Pancreas (tissue), 10 donors: Measurements from ENCODE around the gene PARD6A. TPM values are rescaled to one million over a fixed set of nuclear protein-coding genes. Genes with fewer than 3 reads are reported as not detected.

Source experiments
- ATAC-seq, 4 donors: fragments of 200-7000 bp; cut with Tn5 transposase; one replicate each; pipeline versions ENCODE4 v1.8.0 to v1.9.1; 2020; ENCODE audit warnings: mild to moderate bottlenecking in 4 of 4, moderate library complexity in 4 of 4
- DNase-seq, 6 donors: peaks; one replicate each; pipeline ENCODE4 v3.0.0-alpha.2; 2020
- FAIRE-seq: peaks from 2 replicates; lab custom pipeline; 2012; peaks lifted over from hg19 to GRCh38; lab: Jason Lieb, UNC
- H3K27ac ChIP-seq, 4 donors: fragments of 200-600 bp; sonication (generic); 1 replicate in 3 of 4; 2 replicates in 1 of 4; pipeline versions ENCODE4 v1.5.0 to v1.8.0; 2020
- H3K27me3 ChIP-seq, 4 donors: fragments of 200-600 bp; one replicate each; pipeline ENCODE4 v1.8.0; 2021
- H3K36me3 ChIP-seq, 3 donors: fragments of 200-600 bp; sonication (generic) in 1 of 3; one replicate each; pipeline versions ENCODE4 v1.5.0 to v1.8.0; 2020 to 2021
- H3K4me1 ChIP-seq, 3 donors: fragments of 200-600 bp; one replicate each; pipeline ENCODE4 v1.8.0; 2021
- H3K4me3 ChIP-seq, 4 donors: fragments of 200-600 bp; sonication (generic) in 2 of 4; one replicate each; pipeline versions ENCODE4 v1.5.0 to v1.8.0; 2020 to 2021
- H3K9me3 ChIP-seq, 4 donors: fragments of 200-600 bp; one replicate each; pipeline ENCODE4 v1.8.0; 2021
- WGBS, 2 donors: extraction: QIAGEN DNeasy Blood & Tissue Kit; methylation state at CpG; one replicate each; pipeline ENCODE4 v1.1.7; 2013; 5-methylcytosine and 5-hydroxymethylcytosine counted together
- intact Hi-C, 3 donors: fragments of 100-400 bp; cut with DNase I; formaldehyde crosslinking; loops; one replicate each; pipeline versions ENCODE4 v1.11.1 to v1.14.2; 2022
- polyA plus RNA-seq, 2 donors: library from polyadenylated mRNA; stranded (reverse); fragments of 200-250 nt; gene quantifications; one replicate each; pipeline ENCODE4 v1.2.3, GENCODE V29; 2013
- total RNA-seq, 6 donors: library from RNA; stranded (reverse); fragmentation: NEBNext Ultra II Directional in 4 of 6; extraction: Animal tissue kit (Norgen Biotek cat#: 25700) in 4 of 6; gene quantifications; one replicate each; pipeline versions ENCODE4 v1.2.1 to v1.2.4, GENCODE V29; 2021 to 2023
- TF ChIP-seq, protein P1 (sequence below), 4 donors: fragments of 200-600 bp; sonication (generic) in 3 of 4; IDR thresholded peaks; one replicate each; pipeline versions ENCODE4 v1.5.0 to v1.8.0; 2021; ENCODE audit warnings: antibody characterized with exemption in 4 of 4
- donor health status: healthy with polysubstance abuse.
- donor health status: DM: no; HTN: no; CAD: no; lungs with moderate emphysema.
- donor health status: DM: no; HTN: no; CAD: no.
- donor health status: control.
- donor health status: control.
- donor health status: Bipolar disorder and iron deficiency.
- donor health status: DM: yes; HTN: yes; CAD: no.
- donor health status: DM: no; HTN: no; CAD: no.
- donor health status: DM: no; HTN: no; CAD: no.
- donor health status: DM: yes; HTN: yes; CAD: no.

Gene PARD6A, protein sequence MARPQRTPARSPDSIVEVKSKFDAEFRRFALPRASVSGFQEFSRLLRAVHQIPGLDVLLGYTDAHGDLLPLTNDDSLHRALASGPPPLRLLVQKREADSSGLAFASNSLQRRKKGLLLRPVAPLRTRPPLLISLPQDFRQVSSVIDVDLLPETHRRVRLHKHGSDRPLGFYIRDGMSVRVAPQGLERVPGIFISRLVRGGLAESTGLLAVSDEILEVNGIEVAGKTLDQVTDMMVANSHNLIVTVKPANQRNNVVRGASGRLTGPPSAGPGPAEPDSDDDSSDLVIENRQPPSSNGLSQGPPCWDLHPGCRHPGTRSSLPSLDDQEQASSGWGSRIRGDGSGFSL
- total RNA-seq (10 to 100 TPM in 4 of 6 donors, 1 to 10 TPM in 2; 8.6 to 18.2 (median 15.7) TPM), polyA plus RNA-seq (10 to 100 TPM; 11.6 to 14.3 TPM)

GRCh38 chr16:67660564-67661028, at the start of gene PARD6A:
TSS of gene PARD6A (plus strand) at chr16:67660960. CDS start at chr16:67661039, 79 bp downstream.
- Histone ChIP-seq H3K4me1 (peaks cover 23 to 33% (median 31%) of the 10 kb centered on the region in 3 donors), H3K27ac (peak within 1 kb of the TSS; percentile 75 to 95 (median 85)), H3K36me3 (no peaks in the 10 kb centered on the region), H3K9me3 (no peaks in the 10 kb centered on the region), H3K27me3 (no peaks in the 10 kb centered on the region), H3K4me3 (peak within 1 kb of the TSS; percentile 78 to 89 (median 82))
- intact Hi-C loops: loop anchor here in 1 of 3 donors (10.0 kb wide), 1 partner anchor 136 kb away; the partner anchor contains the start of gene RIPOR1
- TF ChIP-seq, protein P1, sequence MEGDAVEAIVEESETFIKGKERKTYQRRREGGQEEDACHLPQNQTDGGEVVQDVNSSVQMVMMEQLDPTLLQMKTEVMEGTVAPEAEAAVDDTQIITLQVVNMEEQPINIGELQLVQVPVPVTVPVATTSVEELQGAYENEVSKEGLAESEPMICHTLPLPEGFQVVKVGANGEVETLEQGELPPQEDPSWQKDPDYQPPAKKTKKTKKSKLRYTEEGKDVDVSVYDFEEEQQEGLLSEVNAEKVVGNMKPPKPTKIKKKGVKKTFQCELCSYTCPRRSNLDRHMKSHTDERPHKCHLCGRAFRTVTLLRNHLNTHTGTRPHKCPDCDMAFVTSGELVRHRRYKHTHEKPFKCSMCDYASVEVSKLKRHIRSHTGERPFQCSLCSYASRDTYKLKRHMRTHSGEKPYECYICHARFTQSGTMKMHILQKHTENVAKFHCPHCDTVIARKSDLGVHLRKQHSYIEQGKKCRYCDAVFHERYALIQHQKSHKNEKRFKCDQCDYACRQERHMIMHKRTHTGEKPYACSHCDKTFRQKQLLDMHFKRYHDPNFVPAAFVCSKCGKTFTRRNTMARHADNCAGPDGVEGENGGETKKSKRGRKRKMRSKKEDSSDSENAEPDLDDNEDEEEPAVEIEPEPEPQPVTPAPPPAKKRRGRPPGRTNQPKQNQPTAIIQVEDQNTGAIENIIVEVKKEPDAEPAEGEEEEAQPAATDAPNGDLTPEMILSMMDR (IDR thresholded peaks at IDR 0.05): no peak
- no peak for FAIRE-seq
- peak; percentile 74 to 87 (median 76) for ATAC-seq
- WGBS, 2 donors: 0 to 1% methylated on average over 38 to 48 of the region's 48 CpGs
- peak; percentile 90 to 96 (median 92) for DNase-seq

GRCh38 chr16:67613808-67614207, 47.0 kb upstream of the PARD6A start:
- DNase-seq: no peak
- WGBS, 2 donors: 94% methylated on average over 10 of the region's 10 CpGs
- no peak for ATAC-seq
- H3K4me1 ChIP-seq: no peaks in the 10 kb centered on the region
- TF ChIP-seq, protein P1 (IDR thresholded peaks at IDR 0.05): no peak
- no peaks in the 10 kb centered on the region for H3K9me3 ChIP-seq
- H3K4me3 ChIP-seq: no peak overlapping the region
- intact Hi-C loops: no loop called here
- H3K27ac ChIP-seq: no peak overlapping the region
- H3K36me3 ChIP-seq: peaks cover 0 to 30% (median 0%) of the 10 kb centered on the region in 3 donors
- FAIRE-seq: no peak
- no peaks in the 10 kb centered on the region for H3K27me3 ChIP-seq

DNA sequence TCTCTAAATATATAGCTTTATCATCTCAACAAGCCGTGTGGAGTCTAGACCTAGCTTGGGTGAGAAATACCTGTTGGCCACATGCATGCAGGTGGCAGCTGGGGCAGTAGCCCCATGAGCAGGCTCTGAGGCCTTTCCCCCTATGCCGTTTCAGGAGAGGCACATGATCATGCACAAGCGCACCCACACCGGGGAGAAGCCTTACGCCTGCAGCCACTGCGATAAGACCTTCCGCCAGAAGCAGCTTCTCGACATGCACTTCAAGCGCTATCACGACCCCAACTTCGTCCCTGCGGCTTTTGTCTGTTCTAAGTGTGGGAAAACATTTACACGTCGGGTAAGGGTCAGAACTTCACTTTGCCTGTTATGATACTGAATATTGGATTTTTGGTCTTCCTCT, 32.5 kb upstream of the PARD6A start:
- peaks cover 3 to 83% (median 27%) of the 10 kb centered on the region in 3 donors for H3K36me3 ChIP-seq
- DNase-seq (no peak), ATAC-seq (no peak), FAIRE-seq (no peak)
- no peaks in the 10 kb centered on the region for H3K9me3 ChIP-seq
- no peaks in the 10 kb centered on the region for H3K4me1 ChIP-seq
- H3K27ac ChIP-seq: no peak overlapping the region
- H3K4me3 ChIP-seq: no peak overlapping the region
- TF ChIP-seq, protein P1 (IDR thresholded peaks at IDR 0.05): no peak
- H3K27me3 ChIP-seq: no peaks in the 10 kb centered on the region
- 95 to 96% methylated on average over 14 of the region's 14 CpGs for WGBS, 2 donors
- intact Hi-C loops: no loop called here

- DNase-seq (no peak), FAIRE-seq (no peak), ATAC-seq (no peak)
- 60 to 62% methylated on average over 7 of the region's 7 CpGs for WGBS, 2 donors
- TF ChIP-seq, protein P1 (IDR thresholded peaks at IDR 0.05): no peak
- intact Hi-C loops: no loop called here
- H3K36me3 ChIP-seq: peaks cover 3 to 77% (median 28%) of the 10 kb centered on the region in 3 donors
- no peaks in the 10 kb centered on the region for H3K4me1 ChIP-seq
- no peaks in the 10 kb centered on the region for H3K27me3 ChIP-seq
- no peak overlapping the region for H3K27ac ChIP-seq
- no peaks in the 10 kb centered on the region for H3K9me3 ChIP-seq
- H3K4me3 ChIP-seq: no peak overlapping the region
These were observed 28.2 kb upstream of the PARD6A start for GRCh38 chr16:67632415-67633172.
